Measurements from ENCODE around the gene FKBP3. TPM values are rescaled to one million over a fixed set of nuclear protein-coding genes. Genes with fewer than 3 reads are reported as not detected.
"Not testable (repeated sequence)": the region's sequence is repeated elsewhere in the genome, so short reads cannot be mapped to it uniquely, and the experiment has no call there.

The FKBP3 gene
- total RNA-seq, 1 donor from 2014 or later: 78.3 TPM

GRCh38 chr14:45083976-45084722 is 50.1 kb downstream of the FKBP3 start, which contains the start of gene PRPF39:
Gene PRPF39 (plus strand): TSS chr14:45084116. CDS start chr14:45095240, 11,124 bp downstream.
- DNase-seq (ENCODE audit: low spot score): peak; percentile 96
- no peak for TF ChIP-seq CTCF (IDR thresholded peaks at IDR 0.05; ENCODE audit: unreplicated experiment)
- Mint-ChIP-seq H3K9me3 (ENCODE audit: unreplicated experiment) (no peaks in the 10 kb centered on the region), H3K4me3 (ENCODE audit: unreplicated experiment) (peak within 1 kb of the TSS; percentile 98), H3K36me3 (ENCODE audit: low read depth, unreplicated experiment) (peaks cover 5% of the 10 kb centered on the region), H3K27me3 (ENCODE audit: unreplicated experiment) (no peaks in the 10 kb centered on the region), H3K4me1 (ENCODE audit: unreplicated experiment) (peaks cover 15% of the 10 kb centered on the region), H3K27ac (ENCODE audit: unreplicated experiment) (peak within 1 kb of the TSS; percentile 52)

GRCh38 chr14:45083617-45083975 is 50.7 kb downstream of the FKBP3 start:
- DNase-seq (ENCODE audit: low spot score): no peak
- TF ChIP-seq CTCF (IDR thresholded peaks at IDR 0.05; ENCODE audit: unreplicated experiment): no peak
- H3K9me3 Mint-ChIP-seq (ENCODE audit: unreplicated experiment): no peaks in the 10 kb centered on the region
- peak overlapping the region; percentile 52 for H3K27ac Mint-ChIP-seq (ENCODE audit: unreplicated experiment)
- peaks cover 15% of the 10 kb centered on the region for H3K4me1 Mint-ChIP-seq (ENCODE audit: unreplicated experiment)
- no peaks in the 10 kb centered on the region for H3K27me3 Mint-ChIP-seq (ENCODE audit: unreplicated experiment)
- H3K4me3 Mint-ChIP-seq (ENCODE audit: unreplicated experiment): peak overlapping the region; percentile 86
- H3K36me3 Mint-ChIP-seq (ENCODE audit: low read depth, unreplicated experiment): peaks cover 5% of the 10 kb centered on the region

- H3K9me3 Mint-ChIP-seq (ENCODE audit: unreplicated experiment): no peaks in the 10 kb centered on the region
- no peak for TF ChIP-seq CTCF (IDR thresholded peaks at IDR 0.05; ENCODE audit: unreplicated experiment)
- DNase-seq (ENCODE audit: low spot score): no peak
- peak overlapping the region; percentile 28 for H3K4me3 Mint-ChIP-seq (ENCODE audit: unreplicated experiment)
- peaks cover 5% of the 10 kb centered on the region for H3K36me3 Mint-ChIP-seq (ENCODE audit: low read depth, unreplicated experiment)
- H3K4me1 Mint-ChIP-seq (ENCODE audit: unreplicated experiment): peaks cover 15% of the 10 kb centered on the region
- no peak overlapping the region for H3K27ac Mint-ChIP-seq (ENCODE audit: unreplicated experiment)
- no peaks in the 10 kb centered on the region for H3K27me3 Mint-ChIP-seq (ENCODE audit: unreplicated experiment)
Observed at GRCh38 chr14:45082420-45082819, 51.9 kb downstream of the FKBP3 start.

- not testable (repeated sequence) for H3K27me3 Mint-ChIP-seq (ENCODE audit: unreplicated experiment); H3K4me3 Mint-ChIP-seq (ENCODE audit: unreplicated experiment); H3K9me3 Mint-ChIP-seq (ENCODE audit: unreplicated experiment); H3K36me3 Mint-ChIP-seq (ENCODE audit: low read depth, unreplicated experiment); DNase-seq (ENCODE audit: low spot score); H3K27ac Mint-ChIP-seq (ENCODE audit: unreplicated experiment)
- peaks cover 12% of the 10 kb centered on the region for H3K4me1 Mint-ChIP-seq (ENCODE audit: unreplicated experiment)
Observed at GRCh38 chr14:45081096-45081495, 53.2 kb downstream of the FKBP3 start.

- H3K27me3 Mint-ChIP-seq (ENCODE audit: unreplicated experiment): not testable (repeated sequence)
Observed at GRCh38 chr14:45080416-45080968, 53.8 kb downstream of the FKBP3 start.

GRCh38 chr14:45078323-45078722 is 56.0 kb downstream of the FKBP3 start:
- TF ChIP-seq CTCF (IDR thresholded peaks at IDR 0.05; ENCODE audit: unreplicated experiment): no peak

More at GRCh38 chr14:45080416-45080968, 53.8 kb downstream of the FKBP3 start:
- DNase-seq (ENCODE audit: low spot score); H3K27ac Mint-ChIP-seq (ENCODE audit: unreplicated experiment); H3K4me3 Mint-ChIP-seq (ENCODE audit: unreplicated experiment); H3K36me3 Mint-ChIP-seq (ENCODE audit: low read depth, unreplicated experiment); H3K9me3 Mint-ChIP-seq (ENCODE audit: unreplicated experiment): not testable (repeated sequence)
- peaks cover 11% of the 10 kb centered on the region for H3K4me1 Mint-ChIP-seq (ENCODE audit: unreplicated experiment)

More at GRCh38 chr14:45078323-45078722, 56.0 kb downstream of the FKBP3 start:
- H3K4me3 Mint-ChIP-seq (ENCODE audit: unreplicated experiment): no peak overlapping the region
- H3K27me3 Mint-ChIP-seq (ENCODE audit: unreplicated experiment): no peaks in the 10 kb centered on the region
- H3K9me3 Mint-ChIP-seq (ENCODE audit: unreplicated experiment): no peaks in the 10 kb centered on the region
- peaks cover 2% of the 10 kb centered on the region for H3K4me1 Mint-ChIP-seq (ENCODE audit: unreplicated experiment)
- H3K36me3 Mint-ChIP-seq (ENCODE audit: low read depth, unreplicated experiment): peaks cover 5% of the 10 kb centered on the region
- no peak for DNase-seq (ENCODE audit: low spot score)
- H3K27ac Mint-ChIP-seq (ENCODE audit: unreplicated experiment): no peak overlapping the region
